HepG2 (cell line): ENCODE measurements around the gene ZNF33A. TPM values are rescaled to one million over a fixed set of nuclear protein-coding genes. Genes with fewer than 3 reads are reported as not detected.

Experiments used
- ARNT2 ChIP-seq: sonication (generic); formaldehyde crosslinking; IDR thresholded peaks from 2 replicates; pipeline ENCODE4 v1.8.0; 2022; ENCODE audit warnings: mild to moderate bottlenecking, low read depth, missing genetic modification reagents, moderate library complexity
- BCL6 ChIP-seq: IDR thresholded peaks from 2 replicates; pipeline ENCODE4 v1.6.1; 2016; ENCODE audit warnings: missing genetic modification reagents, missing compliant biosample characterization
- CHD4 ChIP-seq: fragments of 200-600 bp; sonication (generic); IDR thresholded peaks from 2 replicates; pipeline ENCODE4 v1.7.0; 2017; ENCODE audit warnings: mild to moderate bottlenecking, low read length, borderline replicate concordance
- FOXO1 ChIP-seq: sonication (generic); formaldehyde crosslinking; IDR thresholded peaks from 2 replicates; pipeline ENCODE4 v1.4.0; 2020; ENCODE audit warnings: missing genetic modification reagents
- GMEB2 ChIP-seq: IDR thresholded peaks from 2 replicates; pipeline ENCODE4 v1.6.1; 2016; ENCODE audit warnings: missing biosample characterization, missing genetic modification reagents, low read depth
- HINFP ChIP-seq: sonication (generic); formaldehyde crosslinking; IDR thresholded peaks from 2 replicates; pipeline ENCODE4 v1.4.0; 2020; ENCODE audit warnings: low read depth, mild to moderate bottlenecking, missing genetic modification reagents
- HNF1A ChIP-seq, 2 experiments: sonication (generic) in 1 of 2; formaldehyde crosslinking in 1 of 2; IDR thresholded peaks; 2 replicates each; pipeline versions ENCODE4 v1.4.0 to v1.6.1; 2016 to 2020; ENCODE audit warnings: borderline replicate concordance in 1 of 2, low read depth in 1 of 2, mild to moderate bottlenecking in 1 of 2, missing genetic modification reagents in 1 of 2
- KLF15 ChIP-seq: sonication (generic); formaldehyde crosslinking; IDR thresholded peaks from 2 replicates; pipeline ENCODE4 v1.8.1; 2023; ENCODE audit warnings: borderline replicate concordance, mild to moderate bottlenecking, inconsistent platforms, missing genetic modification reagents, mixed read lengths
- MXD4 ChIP-seq: IDR thresholded peaks from 2 replicates; pipeline ENCODE4 v1.6.1; 2016; ENCODE audit warnings: mild to moderate bottlenecking, missing biosample characterization, missing genetic modification reagents
- SMAD1 ChIP-seq: sonication (generic); formaldehyde crosslinking; IDR thresholded peaks from 2 replicates; pipeline ENCODE4 v1.4.0; 2020; ENCODE audit warnings: missing genetic modification reagents, low read depth, mild to moderate bottlenecking, borderline replicate concordance
- SMC3 ChIP-seq: IDR thresholded peaks from 2 replicates; pipeline ENCODE4 v1.6.1; 2011; ENCODE audit warnings: low read length, improper control_type of control experiment
- YY1 ChIP-seq: IDR thresholded peaks from 2 replicates; pipeline ENCODE4 v1.6.1; 2011; ENCODE audit warnings: low read length, low read depth, moderate library complexity, mild to moderate bottlenecking; ENCODE audit not compliant: insufficient read depth, insufficient replicate concordance
- ZFP62 ChIP-seq: sonication (generic); formaldehyde crosslinking; IDR thresholded peaks from 2 replicates; pipeline ENCODE4 v1.4.0; 2020; ENCODE audit warnings: missing genetic modification reagents
- ZNF124 ChIP-seq: sonication (generic); formaldehyde crosslinking; IDR thresholded peaks from 2 replicates; pipeline ENCODE4 v1.4.0; 2020; ENCODE audit warnings: missing genetic modification reagents
- ZNF17 ChIP-seq: sonication (generic); formaldehyde crosslinking; IDR thresholded peaks from 2 replicates; pipeline ENCODE4 v1.5.0; 2020; ENCODE audit warnings: mild to moderate bottlenecking, missing genetic modification reagents
- ZNF234 ChIP-seq: sonication (generic); formaldehyde crosslinking; conservative IDR thresholded peaks from 2 replicates; pipeline ENCODE4 v1.5.1; 2020; ENCODE audit warnings: mild to moderate bottlenecking, missing genetic modification reagents
- ZNF263 ChIP-seq: sonication (generic); formaldehyde crosslinking; IDR thresholded peaks from 2 replicates; pipeline ENCODE4 v1.4.0; 2020; ENCODE audit warnings: missing genetic modification reagents
- ZNF275 ChIP-seq: sonication (generic); formaldehyde crosslinking; IDR thresholded peaks from 2 replicates; pipeline ENCODE4 v1.8.0; 2022; ENCODE audit warnings: missing genetic modification reagents, mild to moderate bottlenecking, inconsistent platforms, borderline replicate concordance
- polyA plus RNA-seq, 8 experiments: library from polyadenylated mRNA; depleted of rRNA in 3 of 8; stranded (reverse) in 7 of 8; unstranded in 1 of 8; fragments of >200 nt; fragmentation: Illumina TruSeq in 4 of 8; extraction: Trizol in 4 of 8; gene quantifications; 2 replicates each; pipeline versions ENCODE4 v1.2.1 to v1.2.3, GENCODE V29; 2011 to 2016; ENCODE audit warnings: low read depth in 4 of 8, missing spikeins in 1 of 8, mixed read lengths in 1 of 8; ENCODE audit not compliant: insufficient read depth in 1 of 8
- total RNA-seq, 5 experiments: library from RNA; depleted of rRNA; stranded (reverse); fragments of >200 nt; fragmentation: Illumina TruSeq; extraction: Trizol; gene quantifications; 2 replicates each; pipeline ENCODE4 v1.2.3, GENCODE V29; 2016; ENCODE audit warnings: low read depth in 1 of 5

Gene ZNF33A
- total and polyA plus RNA-seq, 2 of the 13 experiments (the other 11 are each of a cell fraction or from before 2014, with no cell fraction given), result 13.1 to 22.5 TPM

GRCh38 chr10:37976091-37976879 is 34.2 kb upstream of the ZNF33A start, which contains the start of gene ZNF25 (continued):
- TF ChIP-seq HINFP (no peak), CHD4 (no peak), FOXO1 (CRISPR knock-in tag) (peak; percentile 43), ZNF17 (no peak), ZNF275 (CRISPR knock-in tag) (no peak; the same call in 1 of the 2 replicates), MXD4 (CRISPR knock-in tag) (peak; percentile 63; the same call in 1 of the 2 replicates), ZNF263 (CRISPR knock-in tag) (peak; percentile 58; the same call in 1 of the 2 replicates), ZNF234 (no peak), HNF1A (IDR thresholded peaks at IDR 0.05; ENCODE audit: low read depth) (no peak), HNF1A (CRISPR knock-in tag; IDR thresholded peaks at IDR 0.05; ENCODE audit: borderline replicate concordance) (peak; percentile 80), KLF15 (CRISPR knock-in tag) (no peak), ZFP62 (CRISPR knock-in tag) (no peak), ZNF124 (CRISPR knock-in tag) (no peak; the same call in 1 of the 2 replicates), ARNT2 (CRISPR knock-in tag) (peak; percentile 73; the same call in 1 of the 2 replicates), SMAD1 (CRISPR knock-in tag) (peak; percentile 87; the same call in 1 of the 2 replicates), YY1 (peak; percentile 99), BCL6 (CRISPR knock-in tag) (peak; percentile 28), GMEB2 (CRISPR knock-in tag) (no peak; the same call in 1 of the 2 replicates), SMC3 (peak; percentile 51)
